Measurements from ENCODE around the gene CD84.
A peak's percentile ranks its signal among the peaks of the same experiment; 100 is the strongest.

Gene CD84, protein sequence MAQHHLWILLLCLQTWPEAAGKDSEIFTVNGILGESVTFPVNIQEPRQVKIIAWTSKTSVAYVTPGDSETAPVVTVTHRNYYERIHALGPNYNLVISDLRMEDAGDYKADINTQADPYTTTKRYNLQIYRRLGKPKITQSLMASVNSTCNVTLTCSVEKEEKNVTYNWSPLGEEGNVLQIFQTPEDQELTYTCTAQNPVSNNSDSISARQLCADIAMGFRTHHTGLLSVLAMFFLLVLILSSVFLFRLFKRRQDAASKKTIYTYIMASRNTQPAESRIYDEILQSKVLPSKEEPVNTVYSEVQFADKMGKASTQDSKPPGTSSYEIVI

DNA sequence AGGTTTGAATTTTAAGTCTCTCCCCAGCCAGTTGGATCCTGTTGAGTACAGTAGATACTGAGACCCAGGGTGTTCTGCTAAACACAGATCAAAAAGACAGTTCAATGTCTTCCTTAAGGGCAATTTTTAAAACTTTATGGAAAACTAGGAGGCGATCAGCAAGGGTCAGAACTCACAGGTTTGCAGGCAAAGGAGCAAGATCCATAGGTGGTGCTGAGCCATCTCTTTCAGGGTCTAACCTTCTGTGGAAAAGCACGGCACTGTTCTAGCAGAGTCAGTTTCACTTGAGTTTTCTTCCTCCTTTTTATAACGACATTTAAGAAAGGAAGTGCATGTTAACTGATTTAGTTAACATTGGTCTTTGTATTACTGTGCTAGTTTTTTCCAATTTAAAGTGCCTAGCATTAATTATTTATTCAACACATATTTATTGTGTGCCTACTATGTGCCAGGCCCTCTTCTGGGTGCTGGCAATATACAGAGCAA is at the start of gene CD84:
TSS of gene CD84 (minus strand) at position 281 of the 486 bp plus-strand sequence. CDS start at position 222, 59 bp downstream.
- no peak for DNase-seq

DNA sequence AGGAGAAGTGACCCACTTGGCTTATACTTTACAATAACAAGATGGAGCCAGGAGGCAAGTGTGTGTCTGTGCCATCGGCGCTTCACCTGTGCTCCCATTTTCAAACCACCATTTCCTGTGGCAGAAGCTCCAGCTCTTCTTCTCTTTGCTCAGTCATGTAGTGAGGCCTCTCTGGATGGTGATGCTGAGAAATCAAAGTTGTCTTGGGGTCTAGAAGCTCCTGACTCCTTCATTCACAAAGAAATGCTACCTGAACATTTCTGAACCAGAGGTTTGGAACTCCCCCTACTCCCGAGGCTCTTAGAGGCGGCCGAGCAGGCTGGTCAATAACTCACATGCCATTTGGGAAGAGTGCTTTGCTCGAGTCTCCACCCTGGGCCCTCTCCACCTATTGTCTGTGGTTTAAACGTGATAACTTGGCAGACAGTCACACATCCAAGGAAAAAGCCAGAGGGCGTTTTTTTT is 49.5 kb upstream of the CD84 start:
- DNase-seq, result peak; percentile 59

DNA sequence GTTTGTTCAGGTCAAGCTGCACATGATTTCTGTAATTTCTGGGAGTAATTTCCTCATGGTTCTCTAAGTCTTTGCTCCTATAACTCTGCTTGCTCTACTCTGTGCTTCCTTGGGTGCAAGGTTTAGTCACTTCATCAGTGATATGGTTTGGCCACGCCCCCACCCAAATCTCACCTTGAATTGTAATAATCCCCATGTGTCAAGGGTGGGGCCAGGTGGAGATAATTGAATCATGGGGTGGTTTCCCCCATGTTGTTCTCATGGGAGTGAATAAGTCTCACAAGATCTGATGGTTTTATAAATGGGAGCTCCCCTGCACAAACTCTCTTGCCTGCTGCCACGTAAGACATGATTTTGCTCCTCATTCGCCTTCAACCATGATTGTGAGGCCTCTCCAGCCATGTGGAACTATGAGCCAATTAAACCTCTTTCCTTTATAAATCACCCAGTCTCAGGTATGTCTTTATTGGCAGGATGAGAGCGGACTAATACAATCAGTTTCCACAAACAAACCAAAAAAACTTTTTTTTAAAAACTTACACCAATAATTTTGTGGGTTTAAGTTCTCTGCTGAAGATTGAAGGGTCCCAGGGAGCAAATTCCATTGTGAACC is 48.5 kb upstream of the CD84 start:
- peak; percentile 46 for DNase-seq

DNA sequence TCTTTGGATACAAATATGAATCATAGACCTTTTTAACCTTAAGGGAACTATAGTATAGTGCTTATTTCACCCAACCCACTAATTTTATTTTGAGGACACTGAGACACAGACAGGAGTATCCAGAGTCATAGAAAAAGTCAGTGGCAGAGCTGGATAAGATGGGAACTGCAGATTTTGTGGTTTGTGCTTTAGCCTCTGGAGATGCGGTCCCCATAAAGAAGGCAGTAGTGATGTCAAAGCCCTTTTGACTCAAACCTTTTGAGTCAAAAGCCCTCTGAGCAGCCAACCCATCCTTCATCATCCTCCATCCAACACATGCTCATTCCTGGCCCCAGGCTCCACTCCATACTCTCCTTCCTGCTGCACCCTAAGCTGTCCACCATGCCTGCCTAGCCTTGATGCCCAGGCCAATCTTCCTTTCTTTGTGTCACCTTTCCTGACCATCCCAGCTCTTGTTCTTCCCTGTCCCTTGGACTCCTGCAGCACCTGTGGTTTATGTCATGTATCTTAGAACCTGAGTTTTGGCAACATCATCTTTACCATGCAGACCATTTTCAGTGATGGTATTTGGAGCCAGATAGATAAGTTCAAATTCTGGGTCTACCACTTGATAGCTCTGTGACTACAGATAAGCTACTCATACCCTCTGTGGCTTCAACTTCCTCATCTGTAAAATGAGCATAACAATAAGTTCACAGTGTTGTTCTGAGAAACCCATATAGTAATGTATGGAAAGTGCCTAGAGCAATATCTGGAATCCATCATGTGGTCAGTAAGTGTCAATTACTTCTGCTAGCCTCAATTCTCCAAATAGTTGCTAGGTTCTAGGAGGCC is 47.4 kb upstream of the CD84 start:
- DNase-seq, result no peak

DNA sequence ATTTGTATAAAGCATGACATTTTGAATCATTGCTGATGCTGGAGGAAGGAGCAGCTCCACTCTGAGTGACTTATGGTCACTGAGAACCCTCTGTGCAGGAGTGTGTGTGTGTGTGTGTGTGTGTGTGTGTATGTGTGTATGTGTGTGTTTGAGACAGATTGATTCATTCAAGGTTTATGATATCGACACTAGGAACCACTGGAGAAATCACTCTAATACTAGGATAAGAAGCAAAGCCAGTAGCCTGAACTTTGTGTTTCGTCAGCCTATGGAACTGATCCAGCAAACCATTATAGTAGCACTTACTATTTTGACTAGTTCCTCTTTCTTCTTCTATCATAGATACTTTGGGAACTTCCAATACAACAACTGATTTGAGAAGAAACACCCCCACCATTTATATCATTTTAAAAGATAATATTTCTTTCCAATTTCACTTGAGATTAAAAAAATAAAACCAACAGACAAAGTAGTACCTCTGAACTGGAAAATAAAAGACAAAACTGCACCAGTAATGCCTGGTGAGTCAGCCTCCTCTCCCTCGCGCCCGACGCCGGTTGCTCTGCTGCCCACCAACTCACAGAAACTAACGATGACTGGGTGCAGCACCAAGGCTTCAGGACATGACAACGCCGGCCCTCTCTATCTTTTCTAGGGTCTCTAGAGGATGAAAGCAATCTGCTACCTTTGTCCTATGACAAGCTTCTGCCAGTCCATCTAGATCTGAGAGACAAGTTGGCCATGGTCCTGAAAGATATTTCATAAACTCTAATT is 46.6 kb upstream of the CD84 start:
- no peak for DNase-seq

DNA sequence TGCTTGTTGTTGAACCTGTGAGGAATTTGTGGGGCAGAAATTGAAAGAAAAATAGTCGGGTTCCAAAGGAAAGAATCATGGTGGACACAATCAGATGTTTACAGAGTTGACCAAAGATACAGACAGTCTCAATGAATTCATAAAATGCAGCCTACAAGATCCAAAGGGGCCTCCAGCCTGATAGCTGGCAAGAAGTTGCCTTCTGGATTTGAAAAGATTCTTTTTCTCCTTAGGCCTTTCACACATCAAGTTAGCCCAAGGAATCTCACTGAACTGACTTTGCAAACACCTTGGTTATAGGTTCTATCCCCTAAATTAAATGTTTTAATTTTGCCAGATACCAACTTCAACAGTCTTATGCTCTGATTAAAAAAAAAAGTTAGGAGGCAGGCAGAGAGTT is 46.0 kb upstream of the CD84 start:
- DNase-seq, result no peak

DNA sequence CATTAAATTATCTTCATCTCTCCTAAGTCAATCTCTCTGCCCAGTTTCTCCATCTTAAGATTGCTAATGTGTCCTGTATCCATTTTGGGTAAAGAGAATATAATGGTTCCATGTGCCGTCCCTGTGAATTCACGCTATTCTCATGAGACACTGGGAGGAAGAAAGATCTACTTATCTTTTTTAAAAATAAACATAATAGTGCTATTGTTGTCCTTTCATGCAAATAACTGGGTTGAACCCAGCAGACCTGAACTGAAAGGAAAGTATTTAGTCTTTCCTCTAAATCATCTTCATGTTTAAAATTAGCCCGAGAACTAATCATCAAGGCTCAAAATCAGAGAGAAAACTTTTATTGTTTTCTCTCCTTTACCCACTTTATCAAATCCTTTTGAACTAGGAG is 45.2 kb upstream of the CD84 start:
- DNase-seq, result no peak

DNA sequence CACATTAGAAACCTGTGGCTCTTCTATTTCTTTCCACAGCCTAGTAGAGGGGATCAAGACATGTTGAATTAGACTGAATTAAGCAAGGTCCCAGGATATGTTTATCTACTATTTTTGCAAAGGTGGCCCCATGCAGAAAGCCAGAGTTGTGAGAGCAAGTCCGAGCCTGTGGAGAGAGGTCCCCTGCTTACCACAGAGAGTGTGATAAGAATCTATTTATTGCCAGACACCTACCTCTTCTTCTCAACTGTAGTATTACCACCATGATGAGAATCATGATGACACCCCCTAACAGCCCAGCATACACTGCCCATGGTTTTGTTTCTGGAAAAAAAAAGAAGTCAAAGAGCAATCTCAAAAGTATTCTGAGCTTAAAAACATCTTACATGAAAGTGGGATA is 44.6 kb upstream of the CD84 start:
- DNase-seq, result no peak

DNA sequence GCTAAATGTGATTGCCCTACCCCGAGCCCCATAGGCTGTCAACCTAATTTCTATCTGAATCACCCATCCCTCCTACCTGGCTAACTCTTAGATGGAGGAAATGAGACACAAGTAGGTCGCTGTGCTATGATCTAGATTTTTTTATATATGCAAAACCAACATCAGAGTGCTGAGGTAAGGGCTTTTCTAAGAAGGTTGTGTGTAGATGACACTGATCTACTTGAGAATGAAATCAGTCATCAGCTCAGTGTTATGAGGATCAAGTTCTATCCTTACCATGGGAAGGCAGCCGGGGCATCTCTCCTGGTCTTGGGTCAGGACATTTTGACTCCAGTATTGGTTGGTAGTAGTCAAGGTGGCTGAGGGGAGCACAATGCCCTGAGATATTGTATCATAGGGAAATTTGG is 43.9 kb upstream of the CD84 start:
- peak; percentile 66 for DNase-seq

DNA sequence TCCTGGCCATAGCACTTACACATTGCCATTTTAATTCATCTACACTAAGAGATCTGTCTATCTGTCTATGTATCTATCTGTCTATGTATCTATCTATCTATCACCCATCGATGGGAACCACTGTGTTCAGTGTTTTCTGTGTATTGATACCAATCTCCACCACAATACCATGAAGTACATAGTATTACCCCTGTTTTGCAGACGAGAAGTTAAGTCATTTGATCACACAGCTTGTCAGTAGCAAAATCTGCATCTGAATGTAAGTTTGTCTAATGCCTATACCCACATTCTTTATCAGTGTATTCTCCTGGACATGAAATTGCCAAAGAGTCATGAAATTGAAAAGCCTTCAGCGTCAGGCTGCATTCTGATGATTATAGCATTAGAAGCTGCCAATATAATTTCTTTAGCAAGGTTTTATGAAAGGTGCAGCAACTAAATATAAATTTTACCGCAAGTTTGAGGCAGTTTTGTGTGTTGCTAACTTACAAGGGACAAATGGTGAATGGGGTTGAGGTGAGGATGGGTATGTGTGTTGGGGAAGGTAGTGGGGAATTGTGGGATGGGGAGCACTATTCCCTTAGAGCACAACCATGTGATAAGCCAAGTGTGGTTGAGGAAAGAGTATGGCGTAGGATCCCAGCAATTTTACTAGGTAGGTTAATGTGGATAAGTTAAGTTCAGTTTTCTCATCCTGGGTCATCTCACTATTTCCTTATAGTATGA is 43.4 kb upstream of the CD84 start:
- no peak for DNase-seq

DNA sequence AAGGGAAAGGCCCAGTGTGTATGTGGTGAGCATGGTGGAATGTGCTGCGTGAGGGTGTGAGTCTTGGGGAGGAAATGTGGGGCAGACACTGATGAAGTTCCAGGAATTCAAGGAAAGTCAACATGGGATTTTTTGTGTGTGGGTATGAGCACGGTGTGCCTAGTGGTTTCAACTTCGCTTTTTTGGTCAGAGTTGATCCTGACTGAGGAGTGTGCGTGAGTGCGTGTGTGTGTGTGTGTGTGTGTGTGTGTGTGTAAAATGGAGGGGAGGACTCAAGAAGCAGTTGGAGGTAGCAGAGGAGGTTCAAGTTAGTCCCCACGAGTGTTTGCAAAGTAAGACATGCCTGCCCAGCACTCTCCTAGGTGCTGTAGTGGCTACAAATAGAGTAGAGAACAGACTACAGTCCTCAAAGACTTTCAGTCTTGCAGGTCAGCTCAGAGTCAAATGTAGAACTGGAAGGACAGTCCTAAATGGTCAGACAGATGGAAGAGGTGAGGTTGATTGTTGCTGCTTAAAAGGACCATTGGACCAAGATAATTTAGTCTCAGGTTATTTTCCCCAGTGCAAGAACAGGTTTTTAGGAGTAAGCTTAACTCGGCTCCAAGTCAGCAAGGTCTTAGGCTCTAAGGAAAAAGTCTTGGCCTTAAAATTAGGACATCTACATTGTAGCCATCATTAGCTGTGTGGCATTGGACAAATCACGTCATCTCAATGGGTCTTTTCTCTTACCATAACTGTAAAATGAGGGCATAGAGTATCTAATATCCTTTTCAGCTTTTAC is 42.5 kb upstream of the CD84 start:
- DNase-seq, result peak; percentile 47

DNA sequence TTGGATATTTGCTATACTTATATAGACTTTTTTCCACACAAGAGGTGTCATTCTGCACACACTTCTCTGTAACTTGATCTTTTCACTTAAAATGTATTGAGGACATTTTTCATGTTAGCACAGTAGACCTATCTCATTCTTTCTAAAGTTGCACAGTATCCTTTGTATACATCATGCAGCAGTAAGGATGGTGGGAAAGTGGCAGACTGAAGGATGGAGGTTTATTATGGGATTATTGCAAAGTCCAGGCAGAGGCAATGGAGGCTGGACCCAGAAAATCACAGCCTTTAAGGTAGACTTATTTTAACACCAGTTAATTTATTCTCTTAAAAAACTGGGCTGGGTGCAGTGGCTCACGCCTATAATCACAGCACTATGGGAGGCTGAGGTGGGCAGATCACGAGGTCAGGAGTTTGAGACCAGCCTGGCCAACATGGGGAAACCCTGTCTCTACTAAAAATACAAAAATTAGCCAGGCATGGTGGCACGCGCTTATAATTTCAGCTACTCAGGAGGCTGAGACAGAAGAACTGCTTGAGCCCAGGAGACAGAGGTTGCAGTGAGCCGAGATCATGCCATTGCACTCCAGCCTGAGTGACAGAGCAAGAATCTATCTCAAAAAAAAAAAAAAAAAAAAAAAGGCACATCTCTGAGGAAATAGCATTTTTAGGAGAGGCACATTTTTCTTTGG is 41.8 kb upstream of the CD84 start:
- DNase-seq, result no peak

DNA sequence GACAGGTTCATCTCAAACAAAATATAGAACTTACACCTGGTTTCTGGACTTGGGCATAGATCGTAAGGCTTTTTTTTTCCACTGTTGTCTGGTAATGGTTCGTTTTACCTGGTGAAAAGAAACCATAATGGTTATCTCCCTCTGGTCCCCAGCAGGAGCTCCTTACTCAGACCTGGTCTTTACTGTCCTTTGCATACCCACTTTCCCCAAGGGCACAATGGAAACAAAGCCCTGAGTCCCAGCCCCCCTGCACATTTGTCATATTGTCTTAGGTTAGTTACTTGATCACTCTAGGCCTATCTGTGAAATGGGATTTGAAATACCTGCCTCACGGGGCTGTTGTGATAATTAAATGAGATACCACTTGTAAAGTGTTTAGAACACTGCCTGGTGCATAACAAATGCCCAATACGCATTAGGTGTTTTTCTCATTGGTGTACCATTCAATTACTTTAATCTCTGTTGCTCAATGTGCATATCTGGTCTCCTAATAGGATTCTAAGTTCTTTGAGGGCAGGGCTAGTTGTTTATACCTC is 40.5 kb upstream of the CD84 start:
- no peak for DNase-seq

DNA sequence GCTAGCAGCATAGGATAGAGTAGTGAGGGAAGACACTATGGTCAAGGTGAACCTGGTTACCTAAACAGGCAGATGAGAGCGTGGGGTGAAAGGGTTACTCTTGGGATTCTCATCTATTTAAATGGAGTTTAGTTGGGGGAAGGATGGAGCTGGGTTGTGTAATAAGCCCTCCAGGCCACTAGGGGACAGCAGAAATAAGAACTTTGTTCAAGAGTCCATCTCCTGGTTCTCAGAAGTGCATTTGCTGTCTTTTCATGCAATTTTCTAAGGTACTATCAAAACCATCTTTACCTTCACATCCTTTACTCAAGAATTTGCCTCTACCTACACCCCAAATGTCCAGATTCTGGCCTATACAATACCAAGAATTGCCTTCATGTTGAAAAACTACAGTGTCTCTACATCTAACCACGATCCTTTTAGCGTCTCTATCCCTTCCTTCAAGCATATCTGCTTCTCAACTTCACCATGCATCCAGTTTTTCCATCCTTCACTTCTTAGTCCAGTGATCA is 39.5 kb upstream of the CD84 start:
- peak; percentile 67 for DNase-seq

DNA sequence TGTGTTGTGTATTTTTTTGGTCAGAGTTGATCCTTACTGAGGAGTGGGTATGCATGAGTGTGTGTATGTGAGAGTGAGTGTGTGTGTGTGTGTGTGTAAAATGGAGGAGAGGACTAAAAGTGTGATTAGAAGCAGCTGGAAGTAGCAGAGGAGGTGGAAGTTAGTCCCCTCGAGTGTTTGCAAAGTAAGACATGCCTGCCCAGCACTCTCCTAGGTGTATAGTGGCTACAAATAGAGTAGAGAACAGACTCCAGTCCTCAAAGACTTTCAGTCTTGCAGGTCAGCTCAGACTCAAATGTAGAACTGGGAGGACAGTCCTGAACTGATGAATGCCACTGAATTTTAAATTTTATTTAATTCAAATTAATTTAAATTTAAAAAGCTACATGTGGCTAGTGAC is 39.0 kb upstream of the CD84 start:
- no peak for DNase-seq

DNA sequence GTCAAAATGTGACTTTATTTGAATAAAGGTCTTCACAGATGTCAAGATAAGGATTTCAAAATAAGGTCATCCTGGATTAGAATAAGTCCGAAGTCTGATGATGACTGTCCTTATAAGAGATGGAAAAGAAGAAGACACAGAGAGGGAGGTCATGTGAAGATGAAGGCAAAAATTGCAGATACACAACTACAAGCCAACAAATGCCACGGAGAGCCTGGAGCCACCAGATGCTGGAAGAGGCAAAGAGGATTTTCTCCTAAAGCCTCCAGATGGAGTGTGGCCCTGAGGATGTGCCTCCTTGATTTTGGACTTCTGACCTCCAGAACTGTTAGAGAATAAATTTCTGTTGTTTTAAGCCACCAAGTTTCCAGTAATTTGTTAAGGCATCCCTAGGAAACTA is 36.4 kb upstream of the CD84 start:
- DNase-seq, result no peak

DNA sequence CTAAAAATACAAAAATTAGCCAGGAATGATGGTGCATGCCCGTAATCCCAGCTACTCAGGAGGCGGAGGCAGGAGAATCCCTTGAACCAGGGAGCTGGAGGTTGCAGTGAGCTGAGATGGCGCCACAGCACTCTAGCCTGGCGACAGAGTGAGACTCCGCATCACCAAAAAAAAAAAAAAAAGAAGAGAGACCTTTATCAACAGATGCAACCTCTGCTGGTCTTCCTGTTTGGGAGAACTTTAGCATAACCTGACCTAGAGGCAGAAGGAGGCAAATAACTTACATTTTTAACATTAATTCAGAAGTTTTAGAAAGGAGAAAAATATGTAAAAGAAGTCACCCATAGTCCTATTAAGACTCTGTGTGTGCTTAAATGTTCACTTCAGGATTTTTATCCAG is 35.1 kb upstream of the CD84 start:
- no peak for DNase-seq

DNA sequence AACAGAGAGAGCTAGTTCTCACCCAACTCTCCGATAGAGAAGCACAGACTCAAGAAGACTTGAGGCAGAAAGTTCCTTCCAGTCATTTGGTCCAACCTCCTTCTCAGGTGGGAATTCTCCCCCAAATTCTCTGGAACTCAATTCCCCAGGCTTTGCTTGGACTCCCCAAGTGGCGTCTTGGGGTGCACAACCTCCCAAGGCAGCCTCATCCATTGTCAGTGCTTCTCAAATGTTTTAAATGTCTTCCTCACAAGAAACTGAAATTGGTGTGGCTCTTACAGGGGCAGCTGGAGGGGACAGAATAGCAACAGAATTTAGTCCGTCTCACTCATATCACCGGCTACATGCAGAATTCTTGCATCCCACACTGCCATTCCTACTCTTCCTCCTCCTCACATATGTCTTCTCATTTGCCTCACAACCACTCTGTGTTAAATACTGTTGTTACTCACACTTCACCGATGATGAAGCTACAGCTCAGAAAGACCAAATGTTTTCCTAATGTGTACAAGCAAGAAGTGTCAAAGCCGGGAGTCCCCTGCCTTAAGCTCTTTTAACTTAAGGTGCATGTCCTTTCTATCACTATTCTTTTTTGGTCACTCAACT is 33.4 kb upstream of the CD84 start:
- no peak for DNase-seq

DNA sequence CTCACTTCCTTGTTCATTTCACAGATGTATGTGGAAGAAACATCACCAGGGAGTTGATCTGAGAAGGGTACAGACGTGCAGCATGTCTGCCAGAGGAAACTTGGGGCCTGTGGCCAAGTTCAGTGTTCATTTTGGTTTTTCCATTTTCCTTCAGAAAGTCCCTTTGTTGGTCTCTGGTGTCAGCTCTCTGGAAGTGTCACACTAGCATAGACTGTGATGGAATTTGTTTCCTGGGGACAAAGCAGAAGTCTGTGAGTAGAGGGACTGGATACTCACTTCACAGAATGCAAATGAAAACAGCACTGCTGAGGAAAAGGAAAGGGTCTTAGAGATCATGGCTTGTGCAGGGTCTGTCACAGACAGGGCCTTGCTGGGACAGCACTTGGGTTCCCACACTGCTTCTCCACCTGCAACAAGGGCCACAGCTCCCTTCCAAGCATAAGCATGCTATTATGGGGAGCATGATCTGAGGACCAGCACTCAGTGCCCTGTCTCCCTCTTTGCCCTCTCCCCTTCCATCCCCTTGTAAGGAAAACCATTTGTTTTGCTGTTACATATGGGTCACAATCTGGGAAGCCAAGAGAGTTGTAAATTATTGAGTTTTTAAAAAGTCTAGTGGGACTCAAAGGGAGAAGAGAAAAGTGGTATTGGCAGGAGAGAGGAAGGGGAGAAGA is 31.4 kb upstream of the CD84 start:
- no peak for DNase-seq
